ENCODE data around the gene MAPRE2.

GRCh38 chr18:35121531-35121930 lies 80.3 kb downstream of the MAPRE2 start:
- TF ChIP-seq EZH2 (IDR thresholded peaks at IDR 0.05; ENCODE audit: low read length, unreplicated experiment): no peak
- TF ChIP-seq, protein P1, sequence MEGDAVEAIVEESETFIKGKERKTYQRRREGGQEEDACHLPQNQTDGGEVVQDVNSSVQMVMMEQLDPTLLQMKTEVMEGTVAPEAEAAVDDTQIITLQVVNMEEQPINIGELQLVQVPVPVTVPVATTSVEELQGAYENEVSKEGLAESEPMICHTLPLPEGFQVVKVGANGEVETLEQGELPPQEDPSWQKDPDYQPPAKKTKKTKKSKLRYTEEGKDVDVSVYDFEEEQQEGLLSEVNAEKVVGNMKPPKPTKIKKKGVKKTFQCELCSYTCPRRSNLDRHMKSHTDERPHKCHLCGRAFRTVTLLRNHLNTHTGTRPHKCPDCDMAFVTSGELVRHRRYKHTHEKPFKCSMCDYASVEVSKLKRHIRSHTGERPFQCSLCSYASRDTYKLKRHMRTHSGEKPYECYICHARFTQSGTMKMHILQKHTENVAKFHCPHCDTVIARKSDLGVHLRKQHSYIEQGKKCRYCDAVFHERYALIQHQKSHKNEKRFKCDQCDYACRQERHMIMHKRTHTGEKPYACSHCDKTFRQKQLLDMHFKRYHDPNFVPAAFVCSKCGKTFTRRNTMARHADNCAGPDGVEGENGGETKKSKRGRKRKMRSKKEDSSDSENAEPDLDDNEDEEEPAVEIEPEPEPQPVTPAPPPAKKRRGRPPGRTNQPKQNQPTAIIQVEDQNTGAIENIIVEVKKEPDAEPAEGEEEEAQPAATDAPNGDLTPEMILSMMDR (conservative IDR thresholded peaks at IDR 0.05; ENCODE audit: low read depth, low read length): no peak
